CD4-positive, CD25-positive, alpha-beta regulatory T cell (primary cell): ENCODE results near the gene WDR75. TPM values are rescaled to one million over a fixed set of nuclear protein-coding genes. Genes with fewer than 3 reads are reported as not detected.

Source experiments
- ATAC-seq, 2 donors: fragments of 150-1000 bp; cut with Tn5 transposase; one replicate each; pipeline ENCODE4 v1.10.0; 2021; ENCODE audit warnings: low read depth in 2 of 2, moderate number of reproducible peaks in 2 of 2, moderate library complexity in 1 of 2
- DNase-seq, 3 donors: peaks; one replicate each; pipeline versions ENCODE4 v3.0.0 to v3.0.0-alpha.2; 2012 to 2022; ENCODE audit warnings: mixed read lengths in 1 of 3
- H3K27ac ChIP-seq: one replicate; pipeline ENCODE4 v1.7.0; 2013; ENCODE audit warnings: mild to moderate bottlenecking, low read length; ENCODE audit not compliant: insufficient read depth, poor library complexity, severe bottlenecking
- H3K27me3 ChIP-seq: one replicate; pipeline ENCODE4 v1.7.0; 2013; ENCODE audit warnings: low read length; ENCODE audit not compliant: control insufficient read depth, insufficient read depth
- H3K36me3 ChIP-seq: one replicate; pipeline ENCODE4 v1.7.0; 2013; ENCODE audit warnings: mild to moderate bottlenecking, low read length, moderate library complexity; ENCODE audit not compliant: control insufficient read depth, insufficient read depth
- H3K4me1 ChIP-seq: 2 replicates; pipeline ENCODE4 v1.7.0; 2013; ENCODE audit warnings: mild to moderate bottlenecking, low read length; ENCODE audit not compliant: insufficient read depth, control insufficient read depth, poor library complexity, severe bottlenecking
- H3K4me3 ChIP-seq: one replicate; pipeline ENCODE4 v1.7.0; 2013; ENCODE audit warnings: low read depth, mild to moderate bottlenecking, low read length, moderate library complexity
- H3K9me3 ChIP-seq, 2 experiments: 1 replicate in 1 of 2; 2 replicates in 1 of 2; pipeline ENCODE4 v1.7.0; 2013; ENCODE audit warnings: low read length in 2 of 2, mild to moderate bottlenecking in 1 of 2, moderate library complexity in 1 of 2; ENCODE audit not compliant: control insufficient read depth in 2 of 2
- H3K27ac Mint-ChIP-seq, 3 donors: one replicate each; pipeline ENCODE4 v1.8.0; 2020 to 2022; ENCODE audit warnings: mild to moderate bottlenecking in 3 of 3, mixed read lengths in 3 of 3, moderate library complexity in 2 of 3
- H3K27me3 Mint-ChIP-seq: one replicate; pipeline ENCODE4 v1.8.0; 2022; ENCODE audit warnings: mild to moderate bottlenecking, mixed read lengths
- H3K36me3 Mint-ChIP-seq: one replicate; pipeline ENCODE4 v1.8.0; 2020; ENCODE audit warnings: mixed read lengths
- H3K4me1 Mint-ChIP-seq, 4 donors: one replicate each; pipeline ENCODE4 v1.8.0; 2020 to 2022; ENCODE audit warnings: mixed read lengths in 4 of 4, mild to moderate bottlenecking in 1 of 4
- H3K4me3 Mint-ChIP-seq, 4 donors: one replicate each; pipeline ENCODE4 v1.8.0; 2020 to 2022; ENCODE audit warnings: mild to moderate bottlenecking in 4 of 4, mixed read lengths in 4 of 4, moderate library complexity in 3 of 4
- H3K9me3 Mint-ChIP-seq, 7 donors: one replicate each; pipeline ENCODE4 v1.8.0; 2020 to 2022; ENCODE audit warnings: mixed read lengths in 7 of 7, mild to moderate bottlenecking in 3 of 7, moderate library complexity in 2 of 7
- polyA plus RNA-seq, 4 donors: library from polyadenylated mRNA; unstranded; fragments of 300-500 nt; fragmentation: Illumina TruSeq; gene quantifications; one replicate each; pipeline ENCODE4 v1.2.3, GENCODE V29; 2021
- total RNA-seq: library from RNA; stranded (reverse); gene quantifications from one replicate; pipeline ENCODE4 v1.2.3, GENCODE V29; 2022

WDR75 gene
- total and polyA plus RNA-seq, 5 donors from 2014 or later, result 11.6 to 45.6 (median 15.5) TPM

DNA sequence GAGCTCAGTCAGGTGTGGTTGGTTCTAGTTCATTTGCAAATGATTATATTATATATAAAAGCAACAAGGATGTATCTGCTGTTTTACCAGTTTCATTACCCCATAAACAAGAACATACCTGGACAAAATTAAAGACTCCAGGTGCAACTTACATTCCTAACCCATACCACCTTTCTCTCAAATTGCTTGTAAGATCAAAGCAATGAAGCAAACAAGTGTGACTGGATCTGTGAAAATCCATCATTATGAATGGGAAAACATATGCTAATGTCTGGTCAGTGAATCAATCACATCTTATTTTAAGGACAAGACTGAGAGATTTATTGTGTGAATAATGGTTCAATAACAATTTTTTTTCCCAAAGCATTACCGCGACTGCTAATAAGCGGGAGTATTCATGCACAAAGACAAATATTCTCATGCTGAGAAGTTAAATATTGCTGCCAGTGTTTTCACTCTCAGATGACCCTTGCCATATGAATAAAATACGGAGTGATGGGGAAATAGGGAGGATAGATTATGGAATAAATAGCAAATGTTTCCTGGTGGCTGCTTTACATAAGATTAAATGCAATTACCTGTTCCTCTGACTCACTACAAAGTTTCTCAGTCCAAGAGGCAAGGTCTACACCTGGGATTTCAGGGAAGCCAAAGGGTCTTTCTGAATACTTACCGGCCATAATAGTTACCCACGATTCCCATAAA, 59.3 kb downstream of the WDR75 start:
- Histone ChIP-seq H3K4me1 (no peaks in the 10 kb centered on the region), H3K4me3 (no peak overlapping the region), H3K27ac (no peak overlapping the region), H3K27me3 (peaks cover 9% of the 10 kb centered on the region), H3K9me3 (no peaks in the 10 kb centered on the region), H3K36me3 (no peaks in the 10 kb centered on the region)
- DNase-seq, result no peak
- H3K27me3 Mint-ChIP-seq, result peaks cover 15% of the 10 kb centered on the region
- H3K4me3 Mint-ChIP-seq, result no peak overlapping the region
- H3K9me3 Mint-ChIP-seq, result peaks cover 0 to 3% (median 0%) of the 10 kb centered on the region in 7 donors
- peaks cover 0 to 8% (median 7%) of the 10 kb centered on the region in 4 donors for H3K4me1 Mint-ChIP-seq
- H3K36me3 Mint-ChIP-seq, result no peaks in the 10 kb centered on the region
- H3K27ac Mint-ChIP-seq, result no peak overlapping the region
- no peak for ATAC-seq

DNA sequence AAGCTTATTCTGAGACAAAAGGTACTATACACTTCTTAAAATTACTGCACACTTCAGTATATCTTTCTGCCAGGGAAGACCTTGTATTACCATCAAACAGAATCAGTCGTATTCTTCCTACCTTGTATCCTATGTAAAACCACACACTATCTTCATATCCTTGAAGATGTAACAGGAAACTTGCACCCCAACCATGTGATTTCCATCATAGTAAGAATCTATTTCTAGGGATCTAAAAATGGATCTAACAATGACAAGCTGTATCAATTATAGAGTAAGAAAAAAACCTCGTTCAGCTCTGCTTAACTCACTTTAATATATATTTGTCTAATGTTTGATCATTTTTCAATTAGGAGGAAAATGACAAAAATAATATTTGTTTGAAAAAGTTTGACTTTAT, 60.2 kb downstream of the WDR75 start:
- Histone ChIP-seq H3K4me3 (no peak overlapping the region), H3K4me1 (no peaks in the 10 kb centered on the region), H3K36me3 (no peaks in the 10 kb centered on the region), H3K9me3 (no peaks in the 10 kb centered on the region), H3K27me3 (peaks cover 7% of the 10 kb centered on the region), H3K27ac (no peak overlapping the region)
- peaks cover 0 to 12% (median 10%) of the 10 kb centered on the region in 4 donors for H3K4me1 Mint-ChIP-seq
- ATAC-seq (no peak), DNase-seq (no peak)
- peaks cover 0 to 3% (median 0%) of the 10 kb centered on the region in 7 donors for H3K9me3 Mint-ChIP-seq
- H3K27me3 Mint-ChIP-seq, result peaks cover 17% of the 10 kb centered on the region
- H3K36me3 Mint-ChIP-seq, result no peaks in the 10 kb centered on the region
- no peak overlapping the region for H3K4me3 Mint-ChIP-seq
- no peak overlapping the region for H3K27ac Mint-ChIP-seq

- H3K27me3 Mint-ChIP-seq, result peaks cover 17% of the 10 kb centered on the region
- no peak for ATAC-seq
These were observed 61.4 kb downstream of the WDR75 start for GRCh38 chr2:189502714-189503113.

DNA sequence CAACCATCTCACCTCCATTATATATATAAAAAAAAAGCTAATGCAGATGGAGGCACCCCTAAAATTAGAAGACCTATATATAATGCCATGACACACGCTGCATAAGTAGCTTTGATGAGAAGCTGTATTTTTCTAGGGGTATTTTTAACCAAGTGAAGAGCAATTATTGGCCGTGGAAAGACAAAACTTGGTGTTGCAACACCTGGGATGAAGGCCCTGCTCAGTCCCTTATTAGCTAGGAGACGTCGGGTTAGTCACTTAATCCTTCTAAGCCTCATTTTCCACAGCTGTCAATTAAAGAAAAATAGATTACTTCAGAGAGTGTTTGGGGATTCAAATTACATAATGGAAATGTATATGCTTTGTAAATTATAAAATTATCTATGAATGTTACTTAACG, 63.0 kb downstream of the WDR75 start:
- Mint-ChIP-seq H3K4me3 (no peak overlapping the region), H3K27ac (no peak overlapping the region), H3K36me3 (no peaks in the 10 kb centered on the region), H3K4me1 (peaks cover 0 to 12% (median 10%) of the 10 kb centered on the region in 4 donors), H3K27me3 (peaks cover 22% of the 10 kb centered on the region), H3K9me3 (peaks cover 0 to 7% (median 5%) of the 10 kb centered on the region in 7 donors)
- DNase-seq (no peak), ATAC-seq (no peak)
- Histone ChIP-seq H3K9me3 (no peaks in the 10 kb centered on the region), H3K27ac (no peak overlapping the region), H3K4me1 (no peaks in the 10 kb centered on the region), H3K27me3 (peaks cover 4% of the 10 kb centered on the region), H3K36me3 (no peaks in the 10 kb centered on the region), H3K4me3 (no peak overlapping the region)

More at GRCh38 chr2:189502714-189503113, 61.4 kb downstream of the WDR75 start:
- Mint-ChIP-seq H3K27ac (no peak overlapping the region), H3K4me3 (no peak overlapping the region), H3K4me1 (peaks cover 0 to 12% (median 10%) of the 10 kb centered on the region in 4 donors), H3K9me3 (peaks cover 0 to 3% (median 0%) of the 10 kb centered on the region in 7 donors), H3K36me3 (no peaks in the 10 kb centered on the region)
- H3K4me3 ChIP-seq, result no peak overlapping the region
- H3K4me1 ChIP-seq, result no peaks in the 10 kb centered on the region
- DNase-seq, result no peak
- no peaks in the 10 kb centered on the region for H3K9me3 ChIP-seq
- no peaks in the 10 kb centered on the region for H3K36me3 ChIP-seq
- H3K27me3 ChIP-seq, result peaks cover 4% of the 10 kb centered on the region
- H3K27ac ChIP-seq, result no peak overlapping the region

DNA sequence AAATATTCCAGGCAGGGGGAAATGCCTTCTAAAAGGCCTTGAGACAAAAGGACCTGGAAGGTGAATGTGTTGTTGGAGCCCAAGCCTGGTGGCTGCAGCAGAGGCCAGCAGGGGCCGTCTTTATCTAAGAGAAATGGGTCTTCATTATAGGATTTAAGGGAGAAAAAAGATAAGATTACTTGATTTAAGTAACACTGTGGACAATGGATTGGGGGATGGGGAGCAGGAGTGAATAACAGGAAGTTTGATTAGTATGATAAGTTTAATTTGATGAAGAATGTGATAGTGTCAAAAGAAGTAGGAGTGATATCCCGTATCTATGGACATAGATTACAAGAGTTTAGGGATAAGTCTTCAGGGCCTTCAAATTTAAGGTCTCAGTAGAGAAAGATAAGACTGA, 64.2 kb downstream of the WDR75 start:
- H3K4me3 Mint-ChIP-seq, result no peak overlapping the region
- H3K36me3 Mint-ChIP-seq, result no peaks in the 10 kb centered on the region
- no peak overlapping the region for H3K4me3 ChIP-seq
- H3K4me1 ChIP-seq, result no peaks in the 10 kb centered on the region
- no peaks in the 10 kb centered on the region for H3K9me3 ChIP-seq
- DNase-seq, result no peak
- ATAC-seq, result no peak
- H3K9me3 Mint-ChIP-seq, result peaks cover 0 to 10% (median 5%) of the 10 kb centered on the region in 7 donors
- H3K27ac ChIP-seq, result no peak overlapping the region
- no peaks in the 10 kb centered on the region for H3K36me3 ChIP-seq
- H3K27me3 Mint-ChIP-seq, result peaks cover 15% of the 10 kb centered on the region
- H3K27ac Mint-ChIP-seq, result peak overlapping the region in 1 of 3 donors; percentile 42
- peaks cover 4% of the 10 kb centered on the region for H3K27me3 ChIP-seq
- peaks cover 0 to 12% (median 10%) of the 10 kb centered on the region in 4 donors for H3K4me1 Mint-ChIP-seq

GRCh38 chr2:189506514-189506976, 65.3 kb downstream of the WDR75 start:
- DNase-seq (no peak), ATAC-seq (no peak)
- peaks cover 12% of the 10 kb centered on the region for H3K27me3 Mint-ChIP-seq
- no peak overlapping the region for H3K4me3 Mint-ChIP-seq
- H3K9me3 Mint-ChIP-seq, result peaks cover 0 to 10% (median 7%) of the 10 kb centered on the region in 7 donors
- Histone ChIP-seq H3K4me1 (no peaks in the 10 kb centered on the region), H3K27ac (no peak overlapping the region), H3K36me3 (no peaks in the 10 kb centered on the region), H3K4me3 (no peak overlapping the region), H3K9me3 (no peaks in the 10 kb centered on the region), H3K27me3 (no peaks in the 10 kb centered on the region)
- H3K4me1 Mint-ChIP-seq, result peaks cover 0 to 12% (median 10%) of the 10 kb centered on the region in 4 donors
- peak overlapping the region in 1 of 3 donors; percentile 94 for H3K27ac Mint-ChIP-seq
- H3K36me3 Mint-ChIP-seq, result no peaks in the 10 kb centered on the region

GRCh38 chr2:189511210-189511959, 70.1 kb downstream of the WDR75 start:
- Mint-ChIP-seq H3K36me3 (no peaks in the 10 kb centered on the region), H3K27ac (no peak overlapping the region), H3K4me1 (no peaks in the 10 kb centered on the region), H3K27me3 (peaks cover 5% of the 10 kb centered on the region), H3K4me3 (no peak overlapping the region), H3K9me3 (peaks cover 0 to 10% (median 7%) of the 10 kb centered on the region in 7 donors)
- ATAC-seq, result no peak
- H3K36me3 ChIP-seq, result no peaks in the 10 kb centered on the region
- H3K9me3 ChIP-seq, result no peaks in the 10 kb centered on the region
- no peak overlapping the region for H3K4me3 ChIP-seq
- H3K27ac ChIP-seq, result no peak overlapping the region
- no peak for DNase-seq
- H3K27me3 ChIP-seq, result peaks cover 8% of the 10 kb centered on the region
- no peaks in the 10 kb centered on the region for H3K4me1 ChIP-seq
